ENCODE measurements around the gene AIRE.

DNA sequence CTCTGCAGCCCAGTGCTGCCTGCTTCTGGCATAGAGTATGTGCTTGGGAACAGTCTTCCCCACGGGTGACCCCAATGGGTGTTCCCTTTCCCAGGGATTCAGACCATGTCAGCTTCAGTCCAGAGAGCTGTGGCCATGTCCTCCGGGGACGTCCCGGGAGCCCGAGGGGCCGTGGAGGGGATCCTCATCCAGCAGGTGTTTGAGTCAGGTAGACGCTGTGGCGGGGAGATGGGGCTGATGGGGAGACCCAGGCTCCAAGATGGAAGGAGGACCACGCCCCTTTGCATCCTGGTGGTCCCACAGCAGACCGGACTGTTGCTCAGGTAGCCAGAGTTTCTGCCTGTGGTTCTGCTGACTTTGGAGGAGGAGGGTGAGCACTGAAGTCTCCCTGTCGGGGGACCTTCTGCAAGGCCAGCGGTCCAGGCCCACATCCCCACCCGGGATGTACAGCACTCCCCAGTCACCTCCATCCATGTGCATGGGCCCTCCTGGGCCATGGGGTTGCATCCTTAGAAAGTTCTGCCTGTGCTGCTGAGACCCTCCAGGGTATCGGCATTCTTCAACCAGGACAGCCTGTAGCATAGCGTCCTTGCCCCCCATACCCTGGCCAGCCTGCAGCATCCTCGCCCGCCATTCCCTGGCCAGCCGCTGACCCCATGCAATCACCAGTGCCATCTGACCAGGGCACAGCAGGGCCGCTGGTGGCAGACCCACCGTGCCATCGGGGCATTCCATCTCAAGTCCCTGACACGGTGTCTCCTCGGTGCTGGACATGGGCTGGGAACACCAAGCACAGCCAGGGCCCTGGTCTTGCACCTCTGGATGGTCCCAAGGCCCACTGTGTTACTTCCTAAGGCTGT, 2.8 kb downstream of the AIRE start:
- TF ChIP-seq, protein P1, sequence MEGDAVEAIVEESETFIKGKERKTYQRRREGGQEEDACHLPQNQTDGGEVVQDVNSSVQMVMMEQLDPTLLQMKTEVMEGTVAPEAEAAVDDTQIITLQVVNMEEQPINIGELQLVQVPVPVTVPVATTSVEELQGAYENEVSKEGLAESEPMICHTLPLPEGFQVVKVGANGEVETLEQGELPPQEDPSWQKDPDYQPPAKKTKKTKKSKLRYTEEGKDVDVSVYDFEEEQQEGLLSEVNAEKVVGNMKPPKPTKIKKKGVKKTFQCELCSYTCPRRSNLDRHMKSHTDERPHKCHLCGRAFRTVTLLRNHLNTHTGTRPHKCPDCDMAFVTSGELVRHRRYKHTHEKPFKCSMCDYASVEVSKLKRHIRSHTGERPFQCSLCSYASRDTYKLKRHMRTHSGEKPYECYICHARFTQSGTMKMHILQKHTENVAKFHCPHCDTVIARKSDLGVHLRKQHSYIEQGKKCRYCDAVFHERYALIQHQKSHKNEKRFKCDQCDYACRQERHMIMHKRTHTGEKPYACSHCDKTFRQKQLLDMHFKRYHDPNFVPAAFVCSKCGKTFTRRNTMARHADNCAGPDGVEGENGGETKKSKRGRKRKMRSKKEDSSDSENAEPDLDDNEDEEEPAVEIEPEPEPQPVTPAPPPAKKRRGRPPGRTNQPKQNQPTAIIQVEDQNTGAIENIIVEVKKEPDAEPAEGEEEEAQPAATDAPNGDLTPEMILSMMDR (IDR thresholded peaks at IDR 0.05), result no peak
- no peak for TF ChIP-seq POLR2A (IDR thresholded peaks at IDR 0.05)
